ENCODE data around the gene WDHD1.

DNA sequence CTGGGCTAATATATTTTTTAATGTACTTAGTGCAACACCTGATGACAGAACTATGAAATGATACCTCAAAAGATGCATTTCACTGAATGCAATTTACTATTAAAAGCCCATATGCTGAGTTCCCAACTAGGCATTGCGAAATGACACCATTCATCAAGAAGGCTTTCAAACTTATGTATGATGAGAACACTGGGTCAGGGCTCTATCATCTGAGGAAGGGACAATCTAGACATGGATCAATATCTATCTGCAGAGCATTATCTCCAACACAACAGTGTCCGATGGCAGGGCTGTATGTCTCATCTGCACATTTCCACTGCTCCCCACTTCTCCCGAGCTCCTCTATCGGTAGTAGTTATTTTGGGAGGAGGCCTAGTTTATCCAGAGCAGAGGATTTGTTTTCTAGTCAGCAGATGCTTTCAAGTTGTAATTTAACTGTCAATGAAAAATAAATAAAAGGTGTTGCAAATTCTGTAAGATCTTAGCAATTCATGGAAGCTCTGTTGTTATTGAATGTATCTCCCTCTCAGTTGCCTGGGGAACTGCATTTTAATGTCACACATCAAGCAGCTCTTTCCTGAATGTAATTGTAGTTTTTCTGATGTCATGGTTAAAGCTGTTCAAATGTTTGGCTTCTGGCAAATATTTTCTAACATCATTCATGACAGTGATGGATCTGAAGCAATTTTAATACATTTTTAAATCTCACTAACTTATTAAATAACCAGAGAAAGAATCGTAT lies 116.9 kb downstream of the WDHD1 start:
- TF ChIP-seq, protein P1, sequence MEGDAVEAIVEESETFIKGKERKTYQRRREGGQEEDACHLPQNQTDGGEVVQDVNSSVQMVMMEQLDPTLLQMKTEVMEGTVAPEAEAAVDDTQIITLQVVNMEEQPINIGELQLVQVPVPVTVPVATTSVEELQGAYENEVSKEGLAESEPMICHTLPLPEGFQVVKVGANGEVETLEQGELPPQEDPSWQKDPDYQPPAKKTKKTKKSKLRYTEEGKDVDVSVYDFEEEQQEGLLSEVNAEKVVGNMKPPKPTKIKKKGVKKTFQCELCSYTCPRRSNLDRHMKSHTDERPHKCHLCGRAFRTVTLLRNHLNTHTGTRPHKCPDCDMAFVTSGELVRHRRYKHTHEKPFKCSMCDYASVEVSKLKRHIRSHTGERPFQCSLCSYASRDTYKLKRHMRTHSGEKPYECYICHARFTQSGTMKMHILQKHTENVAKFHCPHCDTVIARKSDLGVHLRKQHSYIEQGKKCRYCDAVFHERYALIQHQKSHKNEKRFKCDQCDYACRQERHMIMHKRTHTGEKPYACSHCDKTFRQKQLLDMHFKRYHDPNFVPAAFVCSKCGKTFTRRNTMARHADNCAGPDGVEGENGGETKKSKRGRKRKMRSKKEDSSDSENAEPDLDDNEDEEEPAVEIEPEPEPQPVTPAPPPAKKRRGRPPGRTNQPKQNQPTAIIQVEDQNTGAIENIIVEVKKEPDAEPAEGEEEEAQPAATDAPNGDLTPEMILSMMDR (conservative IDR thresholded peaks at IDR 0.05 in 1 of 2, IDR thresholded peaks at IDR 0.05 in 1 of 2; ENCODE audit: extremely low read depth in 1 of 2, insufficient read depth in 1 of 2, low read depth in 1 of 2, low read length in 2 of 2) = no peak
- TF ChIP-seq EZH2 (IDR thresholded peaks at IDR 0.05; ENCODE audit: borderline replicate concordance, low read length) = no peak

Data from mammary epithelial cell (primary cell).